NCI-H748 treated with DMSO at 0.1 percent for 48 hours (cell line): ENCODE results near the gene KLF18.
"Not testable (repeated sequence)": the region's sequence is repeated elsewhere in the genome, so short reads cannot be mapped to it uniquely, and the experiment has no call there.

Experiments
- DNase-seq: peaks from one replicate; lab custom pipeline; 2025; lab: John Stamatoyannopoulos, UW

KLF18 gene

GRCh38 chr1:44119525-44119924 lies 21.9 kb downstream of the KLF18 start:
- DNase-seq, result no peak

GRCh38 chr1:44118682-44119081 lies 22.7 kb downstream of the KLF18 start, which contains the start of gene KLF17:
KLF17 (plus strand) TSS chr1:44118821; CDS start chr1:44118908, 87 bp downstream.
- no peak for DNase-seq

- not testable (repeated sequence) for DNase-seq
Measured at GRCh38 chr1:44117272-44117671, 24.2 kb downstream of the KLF18 start.

- DNase-seq, result no peak
Measured at GRCh38 chr1:44114098-44114497, 27.3 kb downstream of the KLF18 start.

- DNase-seq, result no peak
Measured at GRCh38 chr1:44113095-44113609, 28.3 kb downstream of the KLF18 start.

GRCh38 chr1:44112486-44112885 lies 28.9 kb downstream of the KLF18 start:
- DNase-seq, result no peak

GRCh38 chr1:44111861-44112260 lies 29.6 kb downstream of the KLF18 start:
- DNase-seq, result no peak

GRCh38 chr1:44110916-44111315 lies 30.5 kb downstream of the KLF18 start:
- no peak for DNase-seq

- no peak for DNase-seq
Measured at GRCh38 chr1:44108971-44109370, 32.5 kb downstream of the KLF18 start.

GRCh38 chr1:44108241-44108640 lies 33.2 kb downstream of the KLF18 start:
- no peak for DNase-seq

GRCh38 chr1:44105810-44106209 lies 35.6 kb downstream of the KLF18 start:
- DNase-seq, result no peak

GRCh38 chr1:44103270-44104131 lies 37.9 kb downstream of the KLF18 start:
- no peak for DNase-seq

- no peak for DNase-seq
Measured at GRCh38 chr1:44101328-44101727, 40.1 kb downstream of the KLF18 start.

GRCh38 chr1:44100183-44100868 lies 41.1 kb downstream of the KLF18 start:
- DNase-seq, result no peak

- no peak for DNase-seq
Measured at GRCh38 chr1:44094047-44094446, 47.4 kb downstream of the KLF18 start.

GRCh38 chr1:44090429-44091252 lies 50.8 kb downstream of the KLF18 start:
- DNase-seq, result no peak

GRCh38 chr1:44089371-44090048 lies 51.9 kb downstream of the KLF18 start:
- DNase-seq, result peak; percentile 86
